GM03348 (cell line): ENCODE results near the gene DUSP10.

Experiments
- DNase-seq: peaks from one replicate; pipeline ENCODE4 v3.0.0; 2012; ENCODE audit warnings: low spot score

The DUSP10 gene

GRCh38 chr1:221732052-221732451 is 9.8 kb downstream of the DUSP10 start:
- DNase-seq = no peak

- no peak for DNase-seq
Measured at GRCh38 chr1:221729771-221730330, 12.0 kb downstream of the DUSP10 start.

GRCh38 chr1:221728037-221728505 is 13.8 kb downstream of the DUSP10 start:
- DNase-seq = no peak

- no peak for DNase-seq
Measured at GRCh38 chr1:221727146-221728036, 14.5 kb downstream of the DUSP10 start.

GRCh38 chr1:221725735-221726672 is 15.9 kb downstream of the DUSP10 start:
- no peak for DNase-seq

GRCh38 chr1:221724931-221725605 is 16.8 kb downstream of the DUSP10 start:
- peak; percentile 66 for DNase-seq

- DNase-seq = no peak
Measured at GRCh38 chr1:221723848-221724236, 18.0 kb downstream of the DUSP10 start.

- DNase-seq = no peak
Measured at GRCh38 chr1:221723018-221723847, 18.7 kb downstream of the DUSP10 start.

- no peak for DNase-seq
Measured at GRCh38 chr1:221722254-221723017, 19.5 kb downstream of the DUSP10 start.

- no peak for DNase-seq
Measured at GRCh38 chr1:221720545-221720944, 21.3 kb downstream of the DUSP10 start.

- DNase-seq = no peak
Measured at GRCh38 chr1:221719987-221720386, 21.9 kb downstream of the DUSP10 start.

GRCh38 chr1:221719278-221719597 is 22.7 kb downstream of the DUSP10 start:
- DNase-seq = no peak

GRCh38 chr1:221718381-221719277 is 23.3 kb downstream of the DUSP10 start:
- peak; percentile 77 for DNase-seq

GRCh38 chr1:221717485-221717853 is 24.4 kb downstream of the DUSP10 start:
- DNase-seq = no peak

GRCh38 chr1:221716713-221717484 is 25.0 kb downstream of the DUSP10 start:
- no peak for DNase-seq

GRCh38 chr1:221715321-221716169 is 26.3 kb downstream of the DUSP10 start:
- no peak for DNase-seq
